Nasal cavity respiratory epithelium epithelial cell of viscerocranial mucosa (primary cell): ENCODE data around the gene PHF3. TPM values are rescaled to one million over a fixed set of nuclear protein-coding genes. Genes with fewer than 3 reads are reported as not detected.

Experiments used
- total RNA-seq: library from RNA; depleted of rRNA; stranded (reverse); fragments of >200 nt; gene quantifications from 2 replicates; pipeline ENCODE4 v1.2.3, GENCODE V29; 2014

PHF3 gene
- total RNA-seq, result 49.9 and 80.0 TPM in 2 replicates

GRCh38 chr6:63635588-63636517, at the start of gene PHF3:
PHF3 (plus strand) TSS chr6:63635802; CDS start chr6:63646552, 10,750 bp downstream.

Other genes starting within 250 kb of the PHF3 start
- gene PTP4A1, start 63.3 kb upstream of the PHF3 start, total RNA-seq, result 348 and 414 TPM in 2 replicates